BLaER1 treated with 17β-estradiol and CSF1 and Interleukin-3, amounts not matched to agents 10 nM and 100 nM (cell line): ENCODE measurements around the gene ABCC8.

ENCODE experiments used
- H3K27ac ChIP-seq, 11 experiments: shearing (Covaris generic); formaldehyde crosslinking; 2 replicates each; pipeline ENCODE4 v1.8.1; 2022
- H3K27me3 ChIP-seq, 11 experiments: shearing (Covaris generic); formaldehyde crosslinking; 2 replicates each; pipeline ENCODE4 v1.8.1; 2022
- H3K36me3 ChIP-seq, 11 experiments: shearing (Covaris generic); formaldehyde crosslinking; 2 replicates each; pipeline ENCODE4 v1.8.1; 2022
- H3K4me1 ChIP-seq, 10 experiments: shearing (Covaris generic); formaldehyde crosslinking; 2 replicates each; pipeline ENCODE4 v1.8.1; 2022
- H3K4me2 ChIP-seq, 11 experiments: shearing (Covaris generic); formaldehyde crosslinking; 2 replicates each; pipeline ENCODE4 v1.8.1; 2022
- H3K4me3 ChIP-seq, 10 experiments: shearing (Covaris generic); formaldehyde crosslinking; 2 replicates each; pipeline ENCODE4 v1.8.1; 2022
- H3K9ac ChIP-seq, 11 experiments: shearing (Covaris generic); formaldehyde crosslinking; 2 replicates each; pipeline ENCODE4 v1.8.1; 2022
- H3K9me3 ChIP-seq, 11 experiments: shearing (Covaris generic); formaldehyde crosslinking; replicated peaks in 1 of 11; 2 replicates each; pipeline ENCODE4 v1.8.1; 2022
- H4K20me1 ChIP-seq, 11 experiments: shearing (Covaris generic); formaldehyde crosslinking; 2 replicates each; pipeline ENCODE4 v1.8.1; 2022
- Cebpa-rat ChIP-seq, 11 experiments: shearing (Covaris generic); IDR thresholded peaks; 2 replicates each; pipeline ENCODE4 v1.8.1; 2022

ABCC8 gene

GRCh38 chr11:17371614-17372013, 105.0 kb downstream of the ABCC8 start:
- H3K9ac ChIP-seq: no peak overlapping the region
- H4K20me1 ChIP-seq: no peaks in the 10 kb centered on the region
- peak overlapping the region in 5 of 10 experiments; percentile 0 to 39 (median 14); a peak in 4 of 20 replicates for H3K4me3 ChIP-seq
- no peaks in the 10 kb centered on the region for H3K27me3 ChIP-seq
- H3K27ac ChIP-seq: no peak overlapping the region
- no peak overlapping the region for H3K4me2 ChIP-seq
- H3K4me1 ChIP-seq: peaks cover 0 to 15% (median 11%) of the 10 kb centered on the region in 10 experiments; a peak in 13 of 20 replicates
- no peak for TF ChIP-seq Cebpa-rat (IDR thresholded peaks at IDR 0.05)
- peaks cover 86 to 100% (median 97%) of the 10 kb centered on the region in 11 experiments for H3K9me3 ChIP-seq
- peaks cover 4 to 70% (median 33%) of the 10 kb centered on the region in 11 experiments; a peak in 12 of 22 replicates for H3K36me3 ChIP-seq

DNA sequence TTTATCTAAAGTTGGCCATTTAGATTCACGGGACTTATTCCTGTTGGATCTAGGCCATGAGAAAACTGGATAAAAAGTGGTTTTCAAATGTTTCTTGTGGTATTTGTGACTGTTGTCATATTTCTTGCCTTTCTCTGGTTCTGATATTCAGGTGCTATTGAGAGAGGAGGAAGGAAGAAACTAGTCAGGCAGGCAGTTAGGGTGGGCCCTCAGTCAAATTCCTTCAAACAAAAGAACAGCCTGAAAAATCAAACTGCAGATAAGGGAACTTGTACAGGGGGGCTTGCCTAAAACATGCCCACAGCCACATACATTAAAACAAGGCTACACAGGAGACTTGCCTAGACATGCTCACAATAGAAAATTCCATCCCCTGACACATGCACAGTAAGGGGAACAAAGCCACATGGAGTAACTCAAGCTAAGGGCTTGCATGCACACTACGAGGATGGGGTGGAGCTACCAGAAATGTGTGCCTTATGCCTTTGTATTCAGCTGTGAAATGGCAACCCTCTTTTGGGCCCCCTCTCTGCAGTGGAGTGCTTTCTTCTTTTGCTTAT, 106.9 kb downstream of the ABCC8 start:
- Histone ChIP-seq H3K27ac (no peak overlapping the region), H3K9me3 (peaks cover 71 to 94% (median 83%) of the 10 kb centered on the region in 11 experiments), H3K36me3 (peaks cover 4 to 66% (median 33%) of the 10 kb centered on the region in 11 experiments; a peak in 12 of 22 replicates), H3K27me3 (no peaks in the 10 kb centered on the region), H4K20me1 (no peaks in the 10 kb centered on the region), H3K4me1 (peaks cover 0 to 2% (median 0%) of the 10 kb centered on the region in 10 experiments; a peak in 6 of 20 replicates), H3K9ac (no peak overlapping the region), H3K4me3 (no peak overlapping the region), H3K4me2 (no peak overlapping the region)
- no peak for TF ChIP-seq Cebpa-rat (IDR thresholded peaks at IDR 0.05)

- H4K20me1 ChIP-seq: no peaks in the 10 kb centered on the region
- H3K27ac ChIP-seq: no peak overlapping the region
- H3K9me3 ChIP-seq: peaks cover 64 to 94% (median 81%) of the 10 kb centered on the region in 11 experiments
- H3K4me1 ChIP-seq: no peaks in the 10 kb centered on the region
- H3K4me3 ChIP-seq: no peak overlapping the region
- TF ChIP-seq Cebpa-rat (IDR thresholded peaks at IDR 0.05): no peak
- no peak overlapping the region for H3K4me2 ChIP-seq
- H3K27me3 ChIP-seq: no peaks in the 10 kb centered on the region
- H3K9ac ChIP-seq: no peak overlapping the region
- peaks cover 4 to 60% (median 32%) of the 10 kb centered on the region in 11 experiments; a peak in 12 of 22 replicates for H3K36me3 ChIP-seq
Measured at GRCh38 chr11:17369094-17369493, 107.6 kb downstream of the ABCC8 start.

DNA sequence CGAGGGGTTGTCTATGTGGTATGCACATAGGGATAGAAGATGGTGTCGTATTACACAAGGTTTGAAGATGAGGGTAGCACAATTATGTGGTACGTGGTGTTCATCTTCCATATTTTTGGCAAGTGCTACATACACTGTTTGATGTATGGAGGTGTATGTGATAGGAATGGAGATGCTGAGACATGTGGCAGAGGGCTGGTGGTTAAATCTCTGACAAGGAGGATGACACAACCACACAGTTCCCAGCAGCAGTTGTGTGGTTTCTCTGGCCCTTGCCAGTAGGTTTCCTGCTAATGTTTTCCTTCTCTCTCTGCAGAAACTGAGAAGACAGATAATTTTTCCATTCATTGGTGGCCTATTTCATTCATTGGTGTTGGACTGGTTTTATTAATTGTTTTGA, 108.1 kb downstream of the ABCC8 start:
- Histone ChIP-seq H3K9ac (no peak overlapping the region), H3K27me3 (no peaks in the 10 kb centered on the region), H3K27ac (no peak overlapping the region), H4K20me1 (no peaks in the 10 kb centered on the region), H3K9me3 (peaks cover 62 to 94% (median 79%) of the 10 kb centered on the region in 11 experiments), H3K4me2 (no peak overlapping the region), H3K36me3 (peaks cover 4 to 54% (median 29%) of the 10 kb centered on the region in 11 experiments; a peak in 12 of 22 replicates), H3K4me3 (no peak overlapping the region), H3K4me1 (no peaks in the 10 kb centered on the region)
- no peak for TF ChIP-seq Cebpa-rat (IDR thresholded peaks at IDR 0.05)

- peaks cover 4 to 34% (median 16%) of the 10 kb centered on the region in 11 experiments; a peak in 11 of 22 replicates for H3K36me3 ChIP-seq
- H3K4me1 ChIP-seq: no peaks in the 10 kb centered on the region
- no peak overlapping the region for H3K4me3 ChIP-seq
- H3K9ac ChIP-seq: no peak overlapping the region
- peaks cover 42 to 75% (median 59%) of the 10 kb centered on the region in 11 experiments for H3K9me3 ChIP-seq
- no peak overlapping the region for H3K4me2 ChIP-seq
- H3K27ac ChIP-seq: no peak overlapping the region
- H3K27me3 ChIP-seq: no peaks in the 10 kb centered on the region
- no peak for TF ChIP-seq Cebpa-rat (IDR thresholded peaks at IDR 0.05)
- H4K20me1 ChIP-seq: no peaks in the 10 kb centered on the region
Measured at GRCh38 chr11:17366495-17366894, 110.2 kb downstream of the ABCC8 start.

GRCh38 chr11:17354601-17354991, 122.0 kb downstream of the ABCC8 start:
- no peak overlapping the region for H3K27ac ChIP-seq
- peaks cover 11 to 29% (median 23%) of the 10 kb centered on the region in 11 experiments; a peak in 20 of 22 replicates for H3K9me3 ChIP-seq
- H3K9ac ChIP-seq: no peak overlapping the region
- H3K27me3 ChIP-seq: peaks cover 42 to 59% (median 56%) of the 10 kb centered on the region in 11 experiments
- peak overlapping the region in 2 of 11 experiments; percentile 94 to 99; a peak in 4 of 22 replicates for H3K4me2 ChIP-seq
- peaks cover 6 to 32% (median 27%) of the 10 kb centered on the region in 10 experiments for H3K4me1 ChIP-seq
- TF ChIP-seq Cebpa-rat (IDR thresholded peaks at IDR 0.05): no peak
- peaks cover 0 to 34% (median 25%) of the 10 kb centered on the region in 11 experiments; a peak in 15 of 22 replicates for H4K20me1 ChIP-seq
- peaks cover 0 to 1% (median 0%) of the 10 kb centered on the region in 11 experiments; a peak in 1 of 22 replicates for H3K36me3 ChIP-seq
- no peak overlapping the region for H3K4me3 ChIP-seq

- peaks cover 0 to 34% (median 25%) of the 10 kb centered on the region in 11 experiments; a peak in 15 of 22 replicates for H4K20me1 ChIP-seq
- peaks cover 6 to 32% (median 27%) of the 10 kb centered on the region in 10 experiments for H3K4me1 ChIP-seq
- peak overlapping the region in 3 of 11 experiments; percentile 15 to 45 (median 31); a peak in 2 of 22 replicates for H3K27ac ChIP-seq
- peak overlapping the region; percentile 49 to 74 (median 61) for H3K4me3 ChIP-seq
- H3K27me3 ChIP-seq: peaks cover 42 to 62% (median 59%) of the 10 kb centered on the region in 11 experiments
- no peak for TF ChIP-seq Cebpa-rat (IDR thresholded peaks at IDR 0.05)
- peak overlapping the region in 10 of 11 experiments; percentile 8 to 63 (median 54); a peak in 16 of 22 replicates for H3K9ac ChIP-seq
- peak overlapping the region; percentile 88 to 99 (median 93) for H3K4me2 ChIP-seq
- peaks cover 0 to 7% (median 0%) of the 10 kb centered on the region in 11 experiments; a peak in 2 of 22 replicates for H3K36me3 ChIP-seq
- H3K9me3 ChIP-seq: peaks cover 11 to 24% (median 19%) of the 10 kb centered on the region in 11 experiments; a peak in 19 of 22 replicates
Measured at GRCh38 chr11:17353821-17354600, 122.6 kb downstream of the ABCC8 start.

DNA sequence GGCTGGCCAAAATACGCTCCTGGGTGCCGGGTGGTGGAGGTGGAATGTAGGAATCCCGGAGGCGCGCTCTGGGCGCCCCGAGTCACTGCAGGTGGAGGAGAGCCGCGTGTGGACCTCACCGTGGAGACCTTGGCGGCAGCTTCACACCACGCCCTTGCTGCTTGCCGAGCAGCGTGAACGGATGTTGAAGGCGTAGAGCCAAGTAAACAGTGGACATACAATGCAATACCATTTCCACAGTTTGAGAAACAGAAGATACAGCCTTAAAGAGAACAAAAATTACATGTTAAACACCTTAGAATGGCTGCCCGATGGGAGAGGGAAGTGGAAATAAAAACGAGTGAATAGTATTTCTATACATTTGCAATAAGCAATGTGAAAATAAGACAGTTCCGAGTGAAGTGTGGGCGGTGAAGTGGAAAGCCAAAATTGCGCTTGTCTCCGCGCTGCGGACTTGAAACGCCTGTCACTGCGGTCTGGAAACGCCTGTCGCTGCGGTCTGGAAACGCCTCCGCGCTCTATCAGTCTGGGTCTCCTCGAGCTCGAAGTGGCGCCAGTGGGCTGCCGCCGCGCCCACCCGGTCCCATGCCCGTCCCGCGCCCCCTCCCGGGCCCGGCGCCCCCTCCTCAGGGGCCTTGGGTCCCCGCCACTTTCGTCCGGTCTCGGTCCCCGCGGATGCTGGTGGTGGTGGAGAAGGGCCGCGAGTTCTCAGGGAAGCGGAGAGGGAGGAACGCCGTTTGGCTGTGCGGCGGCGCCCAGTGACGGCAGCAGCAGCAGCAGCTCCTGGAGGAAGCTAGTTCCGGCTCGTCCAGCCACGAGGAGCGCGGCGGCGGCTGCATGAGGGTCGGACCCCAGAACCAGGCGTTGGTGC, 123.5 kb downstream of the ABCC8 start:
- Histone ChIP-seq H3K4me3 (peak overlapping the region; percentile 49 to 74 (median 61)), H3K27me3 (peaks cover 42 to 62% (median 59%) of the 10 kb centered on the region in 11 experiments), H4K20me1 (peaks cover 0 to 34% (median 25%) of the 10 kb centered on the region in 11 experiments; a peak in 15 of 22 replicates), H3K4me1 (peaks cover 6 to 32% (median 27%) of the 10 kb centered on the region in 10 experiments), H3K27ac (peak overlapping the region in 3 of 11 experiments; percentile 15 to 45 (median 31); a peak in 3 of 22 replicates), H3K9ac (peak overlapping the region in 10 of 11 experiments; percentile 8 to 63 (median 54); a peak in 18 of 22 replicates), H3K9me3 (peaks cover 10 to 24% (median 19%) of the 10 kb centered on the region in 11 experiments; a peak in 19 of 22 replicates), H3K36me3 (peaks cover 0 to 8% (median 0%) of the 10 kb centered on the region in 11 experiments; a peak in 2 of 22 replicates), H3K4me2 (peak overlapping the region; percentile 88 to 99 (median 93))
- TF ChIP-seq Cebpa-rat (IDR thresholded peaks at IDR 0.05): no peak
